ENCODE measurements around the gene ROR2.

DNA sequence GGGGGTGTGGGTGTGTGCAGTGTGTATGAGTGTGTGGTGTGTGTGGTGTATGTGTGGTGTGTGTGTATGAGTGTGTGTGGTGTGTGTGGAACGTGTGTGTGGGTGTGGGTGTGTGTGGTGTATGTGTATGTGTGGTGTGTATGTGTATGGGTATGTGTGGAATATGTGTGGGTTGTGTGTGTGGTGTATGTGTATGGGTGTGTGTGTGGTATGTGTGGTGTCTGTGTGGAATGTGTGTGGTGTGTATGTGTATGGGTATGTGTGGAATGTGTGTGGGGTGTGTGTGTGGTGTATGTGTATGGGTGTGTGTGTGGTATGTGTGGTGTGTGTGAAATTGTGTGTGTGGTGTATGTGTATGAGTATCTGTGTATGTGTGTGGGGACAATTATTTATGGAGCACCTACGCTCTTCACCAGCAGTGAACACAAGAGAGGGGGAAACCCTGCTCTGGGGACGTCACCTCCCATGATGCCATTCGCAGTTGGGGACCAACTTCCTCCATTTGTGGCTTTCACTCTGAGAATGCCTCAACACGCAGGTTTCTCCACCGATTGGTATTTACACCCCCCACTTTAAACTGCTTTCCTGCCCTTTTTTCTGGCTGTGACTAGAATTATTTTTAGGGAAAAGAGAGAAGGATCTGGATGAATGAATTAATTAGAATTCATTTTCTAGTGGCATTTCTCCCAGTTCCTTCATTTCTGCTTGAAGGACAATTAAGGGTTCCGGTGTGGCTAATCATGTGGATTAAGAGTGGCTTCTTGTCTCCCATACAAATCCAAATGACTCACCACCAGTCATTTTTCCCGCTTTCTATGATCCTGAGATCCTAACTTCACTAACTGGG, 238.1 kb downstream of the ROR2 start:
- TF ChIP-seq EZH2 (IDR thresholded peaks at IDR 0.05; ENCODE audit: insufficient read depth, poor library complexity, severe bottlenecking) = no peak
- TF ChIP-seq EZH2phosphoT487 (IDR thresholded peaks at IDR 0.05; ENCODE audit: insufficient read depth, low read depth) = no peak

All from GM23248 (cell line).